ENCODE results near the gene DNAH2. TPM values are rescaled to one million over a fixed set of nuclear protein-coding genes. Genes with fewer than 3 reads are reported as not detected.

DNAH2 gene
- total RNA-seq, 3 donors from 2014 or later = 0.16 to 1.5 (median 0.98) TPM

DNA sequence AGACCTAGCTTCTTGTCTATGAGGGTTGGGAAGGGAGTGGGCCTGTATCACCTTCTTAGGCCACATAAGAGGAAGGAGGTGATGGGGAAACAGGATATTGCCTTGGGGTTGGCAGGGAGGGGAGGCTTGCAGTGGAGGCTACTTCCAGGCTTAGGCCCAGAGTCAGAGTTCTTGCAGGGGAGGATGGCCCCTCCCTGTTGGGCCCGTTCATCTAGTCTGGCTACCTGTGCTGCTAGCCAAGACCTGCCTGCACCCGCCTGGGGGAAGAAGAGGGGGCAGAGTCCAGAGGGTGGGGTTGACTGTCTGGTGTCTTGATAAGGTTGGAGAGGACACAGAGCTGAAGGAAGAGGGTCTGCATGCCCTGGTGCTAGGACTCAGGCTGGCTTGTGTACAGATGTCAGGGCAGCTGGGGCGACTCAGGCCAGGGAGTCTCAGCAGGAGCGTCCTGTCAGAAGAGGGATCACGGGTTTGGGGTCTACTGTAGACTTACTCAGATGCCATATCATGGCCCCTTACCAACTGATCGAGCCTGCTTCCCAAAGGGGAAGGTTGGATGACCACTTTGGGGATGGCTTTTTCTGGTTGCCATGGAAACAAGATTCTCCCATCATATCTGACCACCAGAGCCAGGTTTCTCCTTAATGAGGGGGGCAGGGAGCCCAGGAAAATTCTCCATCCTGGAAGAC, 121.8 kb downstream of the DNAH2 start:
- intact Hi-C loops (cut with DNase I; ENCODE audit: low total_unique reads) = no loop called here
- no peaks in the 10 kb centered on the region for H3K9me3 ChIP-seq
- TF ChIP-seq, protein P1, sequence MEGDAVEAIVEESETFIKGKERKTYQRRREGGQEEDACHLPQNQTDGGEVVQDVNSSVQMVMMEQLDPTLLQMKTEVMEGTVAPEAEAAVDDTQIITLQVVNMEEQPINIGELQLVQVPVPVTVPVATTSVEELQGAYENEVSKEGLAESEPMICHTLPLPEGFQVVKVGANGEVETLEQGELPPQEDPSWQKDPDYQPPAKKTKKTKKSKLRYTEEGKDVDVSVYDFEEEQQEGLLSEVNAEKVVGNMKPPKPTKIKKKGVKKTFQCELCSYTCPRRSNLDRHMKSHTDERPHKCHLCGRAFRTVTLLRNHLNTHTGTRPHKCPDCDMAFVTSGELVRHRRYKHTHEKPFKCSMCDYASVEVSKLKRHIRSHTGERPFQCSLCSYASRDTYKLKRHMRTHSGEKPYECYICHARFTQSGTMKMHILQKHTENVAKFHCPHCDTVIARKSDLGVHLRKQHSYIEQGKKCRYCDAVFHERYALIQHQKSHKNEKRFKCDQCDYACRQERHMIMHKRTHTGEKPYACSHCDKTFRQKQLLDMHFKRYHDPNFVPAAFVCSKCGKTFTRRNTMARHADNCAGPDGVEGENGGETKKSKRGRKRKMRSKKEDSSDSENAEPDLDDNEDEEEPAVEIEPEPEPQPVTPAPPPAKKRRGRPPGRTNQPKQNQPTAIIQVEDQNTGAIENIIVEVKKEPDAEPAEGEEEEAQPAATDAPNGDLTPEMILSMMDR (IDR thresholded peaks at IDR 0.05) = no peak
- TF ChIP-seq POLR2AphosphoS5 (IDR thresholded peaks at IDR 0.05) (no peak), POLR2A (IDR thresholded peaks at IDR 0.05) (no peak)
- H3K4me1 ChIP-seq = peaks cover 8 to 38% of the 10 kb centered on the region in 2 donors
- no peaks in the 10 kb centered on the region for H3K27me3 ChIP-seq
- DNase-seq (ENCODE audit: low spot score in 2 of 2) = no peak
- no peaks in the 10 kb centered on the region for H3K36me3 ChIP-seq
- H3K27ac ChIP-seq = peak overlapping the region; percentile 97 to 99
- H3K4me3 ChIP-seq = no peak overlapping the region

GRCh38 chr17:7839876-7840261, 122.3 kb downstream of the DNAH2 start:
- Histone ChIP-seq H3K4me3 (no peak overlapping the region), H3K27me3 (no peaks in the 10 kb centered on the region), H3K27ac (peak overlapping the region; percentile 97 to 99), H3K36me3 (no peaks in the 10 kb centered on the region), H3K9me3 (no peaks in the 10 kb centered on the region), H3K4me1 (peaks cover 8 to 38% of the 10 kb centered on the region in 2 donors)
- DNase-seq (ENCODE audit: low spot score in 2 of 2) = no peak
- TF ChIP-seq, protein P1 (IDR thresholded peaks at IDR 0.05) = no peak
- TF ChIP-seq POLR2A (IDR thresholded peaks at IDR 0.05) = no peak
- TF ChIP-seq POLR2AphosphoS5 (IDR thresholded peaks at IDR 0.05) = no peak
- intact Hi-C loops (cut with DNase I; ENCODE audit: low total_unique reads) = no loop called here

- no peaks in the 10 kb centered on the region for H3K9me3 ChIP-seq
- peak overlapping the region; percentile 98 to 99 for H3K27ac ChIP-seq
- intact Hi-C loops (cut with DNase I; ENCODE audit: low total_unique reads) = no loop called here
- H3K4me1 ChIP-seq = peaks cover 11 to 44% of the 10 kb centered on the region in 2 donors
- H3K4me3 ChIP-seq = no peak overlapping the region
- no peak for DNase-seq (ENCODE audit: low spot score in 2 of 2)
- H3K36me3 ChIP-seq = no peaks in the 10 kb centered on the region
- TF ChIP-seq, protein P1 (IDR thresholded peaks at IDR 0.05) = no peak
- no peak for TF ChIP-seq POLR2A (IDR thresholded peaks at IDR 0.05)
- no peak for TF ChIP-seq POLR2AphosphoS5 (IDR thresholded peaks at IDR 0.05)
- no peaks in the 10 kb centered on the region for H3K27me3 ChIP-seq
These were observed 122.9 kb downstream of the DNAH2 start for GRCh38 chr17:7840441-7840840.

DNA sequence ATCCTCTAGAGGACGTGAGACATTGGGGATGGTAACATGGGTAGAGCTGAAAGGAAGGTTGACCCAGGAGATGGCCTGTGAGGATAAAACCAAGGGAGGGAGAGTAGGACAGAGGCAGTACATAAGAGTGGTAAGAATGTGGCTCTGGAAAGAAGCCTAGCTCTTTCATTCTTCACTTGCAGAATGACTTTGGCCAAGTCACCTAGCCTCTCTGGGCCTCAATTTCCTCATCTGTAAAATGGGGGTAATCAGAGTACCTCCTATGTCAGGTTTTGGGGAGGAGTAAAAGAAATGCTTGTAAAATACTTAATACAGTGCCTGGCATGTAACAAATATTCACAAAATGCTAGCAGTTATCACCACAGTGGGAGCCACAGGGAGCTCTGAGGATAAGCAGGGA, 123.3 kb downstream of the DNAH2 start:
- intact Hi-C loops (cut with DNase I; ENCODE audit: low total_unique reads) = no loop called here
- Histone ChIP-seq H3K4me3 (peak overlapping the region in 1 of 3 donors; percentile 88), H3K27me3 (no peaks in the 10 kb centered on the region), H3K9me3 (no peaks in the 10 kb centered on the region), H3K27ac (peak overlapping the region; percentile 96 to 98), H3K36me3 (no peaks in the 10 kb centered on the region), H3K4me1 (peaks cover 13 to 44% of the 10 kb centered on the region in 2 donors)
- TF ChIP-seq POLR2AphosphoS5 (IDR thresholded peaks at IDR 0.05) (no peak), POLR2A (IDR thresholded peaks at IDR 0.05) (no peak)
- TF ChIP-seq, protein P1 (IDR thresholded peaks at IDR 0.05) = no peak
- no peak for DNase-seq (ENCODE audit: low spot score in 2 of 2)

GRCh38 chr17:7841396-7841914, 123.9 kb downstream of the DNAH2 start:
- Histone ChIP-seq H3K4me1 (peaks cover 13 to 41% of the 10 kb centered on the region in 2 donors), H3K27ac (peak overlapping the region; percentile 96 to 98), H3K9me3 (no peaks in the 10 kb centered on the region), H3K36me3 (no peaks in the 10 kb centered on the region), H3K27me3 (no peaks in the 10 kb centered on the region), H3K4me3 (peak overlapping the region; percentile 55 to 88 (median 68))
- peak; percentile 87 to 89 for DNase-seq (ENCODE audit: low spot score in 2 of 2)
- no peak for TF ChIP-seq POLR2AphosphoS5 (IDR thresholded peaks at IDR 0.05)
- intact Hi-C loops (cut with DNase I; ENCODE audit: low total_unique reads) = no loop called here

All from breast epithelium (tissue), 4 donors.